Activated CD8-positive, alpha-beta memory T cell treated with anti-CD3 and anti-CD28 coated beads for 4 hours (primary cell): Measurements from ENCODE around the gene HUNK.
"Not testable (repeated sequence)": the region's sequence is repeated elsewhere in the genome, so short reads cannot be mapped to it uniquely, and the experiment has no call there.

Experiments
- DNase-seq, 2 donors: peaks; one replicate each; pipeline ENCODE4 v3.0.0-alpha.2; 2020; ENCODE audit warnings: low read depth in 2 of 2

The HUNK gene

DNA sequence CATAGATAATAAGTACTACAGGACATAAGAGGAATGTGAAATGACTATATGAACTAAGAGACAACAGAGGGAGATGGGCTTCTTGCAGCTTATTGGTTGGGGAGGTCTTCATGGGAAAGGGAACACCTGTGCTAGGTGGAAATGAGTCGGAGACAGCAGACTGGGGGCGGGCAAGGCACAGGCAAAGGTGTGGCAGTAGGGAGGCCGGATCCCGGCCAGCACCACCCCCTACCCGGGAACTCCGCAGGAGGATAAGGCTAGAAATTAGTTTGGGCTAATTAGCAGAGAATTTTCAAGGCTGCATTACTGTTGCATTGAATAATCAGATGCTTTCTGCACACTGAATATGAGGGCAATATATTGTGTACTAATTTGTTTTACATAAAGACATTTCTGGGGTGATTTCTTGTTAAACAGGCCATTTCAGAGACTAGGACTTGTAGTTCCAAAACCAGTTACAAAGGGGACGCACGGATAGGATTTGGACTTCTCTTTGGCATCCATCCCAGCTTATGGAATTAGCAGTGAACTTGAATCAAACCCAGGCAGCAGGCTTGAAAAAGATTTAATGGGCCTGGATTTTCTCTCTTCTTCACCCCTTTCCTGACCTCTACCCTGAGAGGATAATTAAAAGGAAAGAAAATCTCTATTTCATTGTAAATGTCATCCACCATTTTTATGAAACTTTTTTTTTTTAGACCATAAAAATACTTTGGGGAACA is 2.2 kb upstream of the HUNK start:
- DNase-seq = no peak

DNA sequence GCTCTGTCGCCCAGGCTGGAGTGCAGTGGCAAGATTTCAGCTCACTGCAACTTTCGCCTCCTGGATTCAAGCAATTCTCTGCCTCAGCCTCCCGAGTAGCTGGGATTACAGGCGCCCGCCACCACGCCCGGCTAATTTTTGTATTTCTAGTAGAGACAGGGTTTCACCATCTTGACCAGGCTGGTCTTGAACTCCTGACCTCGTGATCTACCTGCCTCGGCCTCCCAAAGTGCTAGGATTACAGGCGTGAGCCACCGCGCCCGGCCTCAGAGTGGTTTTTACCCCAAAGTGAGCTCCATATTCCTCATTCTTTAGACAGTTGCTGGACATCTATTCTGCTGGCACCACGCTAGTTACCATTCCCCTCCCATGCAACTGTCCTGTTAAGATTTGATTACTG is 1.4 kb upstream of the HUNK start:
- DNase-seq = not testable (repeated sequence)

- DNase-seq = no peak
Observed at GRCh38 chr21:31872072-31872451, 758 bp upstream of the HUNK start.

DNA sequence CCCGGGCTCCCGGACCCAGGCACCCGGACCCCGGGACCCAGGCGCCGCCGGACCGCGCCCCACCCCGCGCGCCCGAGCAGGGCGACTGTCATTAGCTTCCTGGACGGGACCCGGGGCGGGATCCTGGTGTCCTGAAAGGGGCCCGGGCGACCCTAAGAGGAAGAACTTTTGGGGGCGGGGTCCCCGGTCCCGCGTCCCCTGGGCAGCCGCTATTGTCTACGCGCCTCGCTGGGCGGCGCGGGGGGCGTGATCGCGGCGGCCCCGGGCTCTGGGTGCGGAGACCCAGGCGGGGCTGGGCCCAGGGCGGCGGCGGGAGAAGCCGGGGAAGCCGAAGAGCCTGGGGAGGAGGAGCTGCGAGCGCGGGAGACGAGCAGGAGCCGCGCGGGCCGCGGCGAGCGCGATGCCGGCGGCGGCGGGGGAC is 465 bp downstream of the HUNK start:
- no peak for DNase-seq

- no peak for DNase-seq
Observed at GRCh38 chr21:31873696-31874599, 1.1 kb downstream of the HUNK start.

- no peak for DNase-seq
Observed at GRCh38 chr21:31874812-31875212, 2.0 kb downstream of the HUNK start.

GRCh38 chr21:31875496-31876015 is 2.7 kb downstream of the HUNK start:
- DNase-seq = no peak

GRCh38 chr21:31877463-31877957 is 4.7 kb downstream of the HUNK start:
- DNase-seq = no peak

GRCh38 chr21:31878831-31879230 is 6.0 kb downstream of the HUNK start:
- no peak for DNase-seq

GRCh38 chr21:31879241-31879650 is 6.4 kb downstream of the HUNK start:
- no peak for DNase-seq

DNA sequence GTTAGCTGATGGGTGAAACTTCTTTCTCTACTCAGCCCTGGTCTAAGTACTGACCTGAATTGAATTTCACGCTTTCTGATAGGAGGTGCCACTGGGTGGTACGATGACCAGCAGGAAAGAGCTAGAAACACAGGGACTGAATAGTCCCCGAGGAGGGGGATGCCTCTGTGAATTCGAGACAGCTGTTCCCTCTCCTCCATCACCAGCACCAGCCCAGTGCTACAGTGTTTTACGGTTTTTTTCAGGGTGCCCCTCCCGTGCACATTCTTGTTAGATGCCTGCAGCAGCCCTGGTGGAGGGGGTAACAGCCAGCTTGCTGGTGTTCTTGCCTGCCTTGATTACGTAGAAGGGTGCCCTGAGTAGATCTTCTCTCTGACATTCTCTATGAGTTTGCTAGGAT is 7.1 kb downstream of the HUNK start:
- DNase-seq = no peak

DNA sequence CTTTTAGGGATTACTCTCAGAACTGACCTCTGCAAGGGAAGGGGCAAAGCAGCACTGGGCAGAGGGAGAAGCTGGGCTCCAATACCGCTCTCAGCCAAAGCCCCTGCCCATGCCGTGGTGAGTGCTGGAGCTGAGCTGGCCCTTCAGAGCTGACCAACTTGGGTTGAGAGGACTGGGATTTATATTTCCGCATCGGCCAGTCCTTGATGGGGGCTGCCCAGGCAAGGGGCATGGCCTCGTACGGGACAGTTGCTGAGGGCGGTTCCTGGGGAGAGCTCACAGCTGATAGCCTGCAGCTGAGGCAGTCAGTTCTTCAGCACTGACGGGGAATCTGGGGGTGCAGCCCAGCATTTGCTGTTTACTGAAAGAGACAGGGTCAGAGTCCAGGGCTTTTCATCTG is 8.0 kb downstream of the HUNK start:
- no peak for DNase-seq

GRCh38 chr21:31882711-31883110 is 9.9 kb downstream of the HUNK start:
- DNase-seq = no peak

GRCh38 chr21:31885146-31885545 is 12.3 kb downstream of the HUNK start:
- no peak for DNase-seq

GRCh38 chr21:31886915-31887314 is 14.1 kb downstream of the HUNK start:
- no peak for DNase-seq

DNA sequence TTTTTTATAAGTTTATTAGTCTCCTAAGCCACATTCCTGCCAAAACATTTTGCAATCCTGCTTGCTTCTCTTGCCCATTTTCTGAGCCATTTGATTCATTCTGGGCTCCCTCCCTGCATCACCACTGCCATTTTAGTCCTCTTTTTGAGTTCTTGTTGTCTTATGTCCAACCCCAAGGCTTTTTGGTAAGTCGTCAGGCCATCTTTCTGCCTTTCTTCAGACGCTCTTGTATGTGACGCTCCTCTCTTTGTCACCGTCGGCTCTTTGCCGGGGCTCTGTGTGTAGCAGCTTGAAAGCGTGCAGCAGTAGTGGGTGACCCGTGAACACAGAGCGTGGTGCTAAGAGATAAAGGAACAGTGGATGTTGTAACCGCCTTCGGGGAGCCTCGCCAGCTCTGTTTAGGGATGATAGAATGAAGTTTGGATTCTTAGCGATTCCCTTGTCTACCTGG is 14.6 kb downstream of the HUNK start:
- no peak for DNase-seq

DNA sequence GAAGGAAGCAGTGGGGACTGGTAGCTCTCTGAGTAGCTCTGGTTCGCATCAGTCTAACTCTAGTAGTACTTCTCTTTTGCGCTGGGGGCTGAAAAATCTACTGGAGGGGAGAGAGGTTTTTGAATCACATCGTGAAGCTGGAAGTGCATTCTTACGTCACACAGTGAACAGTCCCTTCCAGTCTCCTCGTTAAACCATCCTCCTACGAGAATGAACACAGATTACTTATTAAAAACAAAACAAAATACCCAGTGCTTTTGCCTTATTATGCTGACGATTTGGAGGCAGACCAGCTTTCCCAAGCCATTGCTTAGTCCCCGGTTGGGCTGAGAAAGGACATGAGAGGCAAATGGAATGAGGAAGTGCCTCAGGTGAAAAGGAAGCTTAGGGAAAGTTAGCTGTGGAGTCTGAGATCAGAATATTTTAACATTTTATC is 16.1 kb downstream of the HUNK start:
- no peak for DNase-seq

GRCh38 chr21:31889460-31889859 is 16.6 kb downstream of the HUNK start:
- DNase-seq = no peak

- no peak for DNase-seq
Observed at GRCh38 chr21:31892686-31893085, 19.9 kb downstream of the HUNK start.

- no peak for DNase-seq
Observed at GRCh38 chr21:31893851-31894415, 21.1 kb downstream of the HUNK start.

- no peak for DNase-seq
Observed at GRCh38 chr21:31894457-31894856, 21.6 kb downstream of the HUNK start.
